ENCODE measurements around the gene KISS1. TPM values are rescaled to one million over a fixed set of nuclear protein-coding genes. Genes with fewer than 3 reads are reported as not detected.

Gene KISS1
- total RNA-seq, 2 donors from 2014 or later, result 0.91 TPM; not detected in 1

DNA sequence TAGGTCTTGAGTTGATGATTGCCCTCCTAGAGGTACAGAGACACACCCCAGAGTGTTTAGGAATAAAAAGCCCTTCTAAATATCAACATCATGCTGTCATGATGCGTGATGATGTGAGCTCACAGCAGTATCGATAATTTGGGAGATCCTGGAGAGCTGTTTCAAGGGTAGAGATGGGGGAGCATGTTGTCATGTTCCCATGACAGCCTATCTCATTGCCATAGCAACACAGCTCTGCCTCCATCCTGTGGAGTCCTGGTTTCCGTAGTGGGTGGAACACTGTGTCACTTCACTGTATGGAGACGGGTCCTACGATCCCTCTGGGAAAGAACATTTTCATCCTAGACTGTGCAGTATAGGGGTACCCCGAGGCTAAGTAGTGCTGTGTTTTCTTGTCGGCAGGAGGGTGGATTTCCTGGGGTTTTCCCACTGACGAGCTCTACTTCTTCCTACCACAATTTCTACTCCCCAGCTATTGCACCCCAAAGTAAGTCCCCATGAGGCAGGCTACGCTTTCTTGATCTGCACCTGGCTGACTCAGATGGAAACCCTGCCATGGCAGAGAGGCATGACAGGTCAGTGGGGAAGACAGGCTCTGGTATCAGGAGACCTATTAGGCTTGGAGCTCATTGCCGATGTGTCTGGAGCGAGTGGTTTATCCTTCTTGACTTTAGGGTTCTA, 7.2 kb downstream of the KISS1 start:
- Histone ChIP-seq H3K9me3 (no peaks in the 10 kb centered on the region), H3K4me1 (no peaks in the 10 kb centered on the region), H3K4me3 (no peak overlapping the region), H3K27me3 (no peaks in the 10 kb centered on the region), H3K36me3 (no peaks in the 10 kb centered on the region), H3K27ac (no peak overlapping the region), H3K9ac (ENCODE audit: low read depth in 2 of 2, low read length in 2 of 2) (no peak overlapping the region)
- TF ChIP-seq, protein P1, sequence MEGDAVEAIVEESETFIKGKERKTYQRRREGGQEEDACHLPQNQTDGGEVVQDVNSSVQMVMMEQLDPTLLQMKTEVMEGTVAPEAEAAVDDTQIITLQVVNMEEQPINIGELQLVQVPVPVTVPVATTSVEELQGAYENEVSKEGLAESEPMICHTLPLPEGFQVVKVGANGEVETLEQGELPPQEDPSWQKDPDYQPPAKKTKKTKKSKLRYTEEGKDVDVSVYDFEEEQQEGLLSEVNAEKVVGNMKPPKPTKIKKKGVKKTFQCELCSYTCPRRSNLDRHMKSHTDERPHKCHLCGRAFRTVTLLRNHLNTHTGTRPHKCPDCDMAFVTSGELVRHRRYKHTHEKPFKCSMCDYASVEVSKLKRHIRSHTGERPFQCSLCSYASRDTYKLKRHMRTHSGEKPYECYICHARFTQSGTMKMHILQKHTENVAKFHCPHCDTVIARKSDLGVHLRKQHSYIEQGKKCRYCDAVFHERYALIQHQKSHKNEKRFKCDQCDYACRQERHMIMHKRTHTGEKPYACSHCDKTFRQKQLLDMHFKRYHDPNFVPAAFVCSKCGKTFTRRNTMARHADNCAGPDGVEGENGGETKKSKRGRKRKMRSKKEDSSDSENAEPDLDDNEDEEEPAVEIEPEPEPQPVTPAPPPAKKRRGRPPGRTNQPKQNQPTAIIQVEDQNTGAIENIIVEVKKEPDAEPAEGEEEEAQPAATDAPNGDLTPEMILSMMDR (IDR thresholded peaks at IDR 0.05), result no peak
- intact Hi-C loops (cut with DNase I), result no loop called here
- DNase-seq, result no peak

- H3K9me3 ChIP-seq, result no peaks in the 10 kb centered on the region
- no peak overlapping the region for H3K9ac ChIP-seq (ENCODE audit: low read depth in 2 of 2, low read length in 2 of 2)
- no peak overlapping the region for H3K27ac ChIP-seq
- intact Hi-C loops (cut with DNase I), result no loop called here
- TF ChIP-seq, protein P1 (IDR thresholded peaks at IDR 0.05), result no peak
- H3K4me1 ChIP-seq, result no peaks in the 10 kb centered on the region
- H3K36me3 ChIP-seq, result no peaks in the 10 kb centered on the region
- no peaks in the 10 kb centered on the region for H3K27me3 ChIP-seq
- no peak overlapping the region for H3K4me3 ChIP-seq
- DNase-seq, result no peak
These were observed 9.7 kb downstream of the KISS1 start for GRCh38 chr1:204186597-204186996.

DNA sequence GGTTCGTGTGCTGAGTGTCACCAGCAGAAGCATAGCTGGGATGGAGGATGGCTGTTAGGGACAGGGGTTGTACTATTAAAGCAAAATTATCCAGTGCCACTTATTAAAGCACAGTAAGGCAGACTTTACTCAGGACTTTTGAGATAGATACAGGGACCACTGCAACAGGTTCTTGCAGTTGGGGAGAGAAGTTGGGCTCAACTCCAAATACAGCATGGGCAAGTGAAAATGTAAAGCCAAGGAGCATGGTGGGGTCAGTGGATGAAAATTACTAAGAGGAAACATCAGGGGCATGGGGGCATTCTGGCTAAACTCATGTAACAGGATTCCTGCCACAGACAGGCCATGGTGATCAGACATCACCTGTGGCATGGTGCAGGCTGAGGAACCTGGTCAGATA, 15.2 kb downstream of the KISS1 start:
- no peak overlapping the region for H3K9ac ChIP-seq (ENCODE audit: low read depth in 2 of 2, low read length in 2 of 2)
- H3K27me3 ChIP-seq, result no peaks in the 10 kb centered on the region
- H3K4me1 ChIP-seq, result no peaks in the 10 kb centered on the region
- no peak overlapping the region for H3K4me3 ChIP-seq
- intact Hi-C loops (cut with DNase I), result no loop called here
- DNase-seq, result no peak
- no peaks in the 10 kb centered on the region for H3K36me3 ChIP-seq
- TF ChIP-seq, protein P1 (IDR thresholded peaks at IDR 0.05), result no peak
- no peaks in the 10 kb centered on the region for H3K9me3 ChIP-seq
- no peak overlapping the region for H3K27ac ChIP-seq

DNA sequence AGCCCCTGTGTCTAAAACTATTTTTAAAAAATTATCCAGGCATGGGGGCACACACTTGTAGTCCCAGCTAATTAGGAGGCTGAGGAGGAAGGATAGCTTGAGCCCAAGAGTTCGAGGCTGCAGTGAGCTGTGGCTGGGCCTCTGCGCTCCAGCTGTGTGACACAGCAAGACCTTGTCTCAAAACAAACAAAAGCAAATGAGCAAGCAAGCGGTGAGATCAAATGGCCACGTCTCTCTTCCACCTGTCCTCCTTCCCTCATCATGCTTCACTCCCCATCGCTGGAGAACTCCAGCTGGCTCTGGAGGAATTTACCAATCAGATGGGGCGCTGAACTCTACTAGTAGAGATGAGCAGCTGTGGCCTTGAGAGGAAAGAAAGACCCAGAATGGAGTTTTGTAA, 16.2 kb downstream of the KISS1 start:
- Histone ChIP-seq H3K9ac (ENCODE audit: low read depth in 2 of 2, low read length in 2 of 2) (no peak overlapping the region), H3K4me1 (no peaks in the 10 kb centered on the region), H3K36me3 (no peaks in the 10 kb centered on the region), H3K4me3 (no peak overlapping the region), H3K27ac (no peak overlapping the region), H3K9me3 (no peaks in the 10 kb centered on the region), H3K27me3 (no peaks in the 10 kb centered on the region)
- TF ChIP-seq, protein P1 (IDR thresholded peaks at IDR 0.05), result no peak
- no peak for DNase-seq
- intact Hi-C loops (cut with DNase I), result no loop called here

- H3K36me3 ChIP-seq, result no peaks in the 10 kb centered on the region
- no peaks in the 10 kb centered on the region for H3K9me3 ChIP-seq
- no peak overlapping the region for H3K4me3 ChIP-seq
- intact Hi-C loops (cut with DNase I), result no loop called here
- H3K27me3 ChIP-seq, result no peaks in the 10 kb centered on the region
- H3K27ac ChIP-seq, result no peak overlapping the region
- H3K9ac ChIP-seq (ENCODE audit: low read depth in 2 of 2, low read length in 2 of 2), result no peak overlapping the region
- DNase-seq, result no peak
- TF ChIP-seq, protein P1 (IDR thresholded peaks at IDR 0.05), result no peak
- H3K4me1 ChIP-seq, result no peaks in the 10 kb centered on the region
These were observed 17.6 kb downstream of the KISS1 start for GRCh38 chr1:204178487-204179281.
